Measurements from ENCODE around the gene AK4. TPM values are rescaled to one million over a fixed set of nuclear protein-coding genes. Genes with fewer than 3 reads are reported as not detected.
A peak's percentile ranks its signal among the peaks of the same experiment; 100 is the strongest.

Gene AK4
- total and polyA plus RNA-seq, 2 of the 8 experiments (the other 6 are each of a cell fraction or from before 2014, with no cell fraction given), result 64.5 to 175 TPM

- TF ChIP-seq NRF1 (IDR thresholded peaks at IDR 0.05; ENCODE audit: low read depth, low read length) (no peak), TCF12 (IDR thresholded peaks at IDR 0.05; ENCODE audit: low read depth, low read length) (no peak), BRCA1 (IDR thresholded peaks at IDR 0.05; ENCODE audit: low read depth, low read length) (no peak), SP4 (IDR thresholded peaks at IDR 0.05; ENCODE audit: low read length) (no peak), SUZ12 (IDR thresholded peaks at IDR 0.05; ENCODE audit: low read length) (no peak), TAF7 (optimal IDR thresholded peaks at IDR 0.05; ENCODE audit: borderline replicate concordance, low read depth, low read length) (no peak), CREB1 (IDR thresholded peaks at IDR 0.05) (0 out of 2 replicates have a peak, but pooled peaks have one; percentile 27), ZNF274 (IDR thresholded peaks at IDR 0.05; ENCODE audit: borderline replicate concordance, extremely low read depth, low read length) (no peak), JUND (IDR thresholded peaks at IDR 0.05; ENCODE audit: low read length) (no peak), BACH1 (IDR thresholded peaks at IDR 0.05; ENCODE audit: low read length) (no peak), EP300 (IDR thresholded peaks at IDR 0.05; ENCODE audit: borderline replicate concordance in 1 of 2, low read depth in 2 of 2, low read length in 2 of 2) (no peak; a peak in 1 of 3 replicates), ASH2L (IDR thresholded peaks at IDR 0.05; ENCODE audit: low read length) (peak; percentile 55), RXRA (IDR thresholded peaks at IDR 0.05; ENCODE audit: insufficient read depth, low read depth, low read length) (no peak), ATF3 (IDR thresholded peaks at IDR 0.05; ENCODE audit: insufficient read depth, low read depth, low read length) (no peak), CHD2 (IDR thresholded peaks at IDR 0.05; ENCODE audit: low read length) (no peak), JUN (IDR thresholded peaks at IDR 0.05; ENCODE audit: low read depth, low read length) (no peak), RFX5 (IDR thresholded peaks at IDR 0.05; ENCODE audit: borderline replicate concordance, low read depth, low read length) (no peak), EZH2 (IDR thresholded peaks at IDR 0.05; ENCODE audit: low read depth, low read length, severe bottlenecking) (no peak), CTCF (IDR thresholded peaks at IDR 0.05; ENCODE audit: control extremely low read depth in 1 of 3, insufficient read depth in 1 of 3, low read depth in 1 of 3, low read length in 3 of 3) (no peak), TBP (IDR thresholded peaks at IDR 0.05; ENCODE audit: low read depth, low read length) (no peak), NANOG (IDR thresholded peaks at IDR 0.05; ENCODE audit: insufficient read depth, low read depth, low read length, poor library complexity, severe bottlenecking) (no peak), CHD1 (IDR thresholded peaks at IDR 0.05; ENCODE audit: low read depth, low read length) (no peak), TEAD4 (IDR thresholded peaks at IDR 0.05; ENCODE audit: low read depth, low read length) (peak; percentile 80)
Measured at GRCh38 chr1:65264197-65264929, 116.4 kb downstream of the AK4 start (continued).

All from H1 (cell line).